GM11168 (cell line): ENCODE measurements around the gene HS6ST1.

Source experiments
- in situ Hi-C: fragments of 300-500 bp; cut with MboI; formaldehyde crosslinking; loops from one replicate; pipeline ENCODE4 v1.12.0; 2022; ENCODE audit warnings: low sequenced_read_pairs; ENCODE audit not compliant: unreplicated experiment

The HS6ST1 gene

DNA sequence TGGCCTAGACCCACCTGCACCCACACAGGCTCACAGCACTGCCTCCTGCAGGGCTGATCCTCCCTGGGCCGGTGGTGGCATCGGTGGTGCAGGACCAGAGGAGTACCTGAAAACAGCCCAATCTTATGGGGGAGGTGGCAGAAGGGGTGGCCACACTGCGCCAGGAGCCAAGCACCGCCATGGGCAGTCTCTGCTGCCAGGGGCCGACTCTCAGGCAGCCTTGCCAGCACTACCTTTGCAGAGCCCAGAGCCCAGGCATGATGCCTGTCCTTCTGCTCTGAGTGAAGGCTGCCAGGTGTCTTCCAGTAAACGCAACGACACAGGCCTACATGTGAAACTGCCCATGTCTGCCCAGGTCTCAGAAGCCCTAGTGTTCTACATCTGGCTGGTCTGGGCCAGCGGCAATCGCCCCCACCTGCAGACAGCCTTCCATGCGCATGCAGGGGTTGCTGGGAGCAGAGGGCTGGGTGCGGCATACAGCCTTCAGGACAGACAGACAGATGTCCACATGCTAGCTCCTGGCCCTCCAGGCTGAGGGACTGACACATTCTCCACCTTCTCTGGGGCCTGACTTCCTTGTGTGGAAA, 6.8 kb downstream of the HS6ST1 start:
- in situ Hi-C loops = no loop called here

DNA sequence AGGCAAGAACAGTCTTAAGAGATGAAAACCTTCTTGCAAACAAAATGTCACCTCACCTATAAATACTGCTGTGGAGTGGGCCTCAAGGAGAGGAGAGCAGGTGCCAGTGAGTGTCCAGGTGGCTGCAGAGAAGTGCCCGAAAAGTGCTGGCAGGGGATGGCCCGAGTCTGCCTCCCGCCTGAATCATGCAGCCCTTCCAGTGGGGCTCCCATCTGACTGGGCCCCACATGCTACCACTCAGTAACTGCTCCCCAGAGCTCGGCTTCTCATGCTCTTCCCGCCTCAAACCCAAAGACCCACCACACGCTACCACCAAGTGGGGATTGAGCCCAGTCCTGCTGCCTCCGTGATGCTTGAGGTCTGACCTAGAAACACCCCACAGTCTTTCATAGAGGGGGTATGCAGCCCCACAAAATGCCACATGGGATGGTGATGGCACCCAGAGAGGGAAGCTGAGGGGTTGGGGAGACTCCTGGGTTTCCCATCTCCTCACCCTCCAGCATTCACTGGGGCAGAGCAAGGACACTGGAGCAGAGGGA, 7.4 kb downstream of the HS6ST1 start:
- in situ Hi-C loops = no loop called here

DNA sequence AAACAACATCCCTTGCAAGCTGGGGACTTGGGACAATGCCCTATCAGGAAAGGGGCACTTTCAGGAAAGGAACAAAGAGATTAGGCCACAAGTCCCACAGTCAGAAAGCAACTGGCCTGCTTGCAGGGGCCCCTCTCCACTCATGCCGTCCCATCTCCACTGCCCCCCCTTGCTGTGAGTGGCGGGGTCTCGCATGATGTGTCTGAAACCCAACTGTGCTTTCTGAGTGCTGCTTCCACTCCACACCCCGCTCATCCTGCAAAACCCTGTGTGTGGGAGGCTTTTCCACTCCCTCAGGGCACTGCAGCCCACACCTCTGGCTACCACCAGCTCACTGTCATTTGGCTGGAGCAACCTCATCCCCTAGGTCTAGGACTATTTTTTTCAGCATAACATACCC, 7.9 kb downstream of the HS6ST1 start:
- in situ Hi-C loops = no loop called here

DNA sequence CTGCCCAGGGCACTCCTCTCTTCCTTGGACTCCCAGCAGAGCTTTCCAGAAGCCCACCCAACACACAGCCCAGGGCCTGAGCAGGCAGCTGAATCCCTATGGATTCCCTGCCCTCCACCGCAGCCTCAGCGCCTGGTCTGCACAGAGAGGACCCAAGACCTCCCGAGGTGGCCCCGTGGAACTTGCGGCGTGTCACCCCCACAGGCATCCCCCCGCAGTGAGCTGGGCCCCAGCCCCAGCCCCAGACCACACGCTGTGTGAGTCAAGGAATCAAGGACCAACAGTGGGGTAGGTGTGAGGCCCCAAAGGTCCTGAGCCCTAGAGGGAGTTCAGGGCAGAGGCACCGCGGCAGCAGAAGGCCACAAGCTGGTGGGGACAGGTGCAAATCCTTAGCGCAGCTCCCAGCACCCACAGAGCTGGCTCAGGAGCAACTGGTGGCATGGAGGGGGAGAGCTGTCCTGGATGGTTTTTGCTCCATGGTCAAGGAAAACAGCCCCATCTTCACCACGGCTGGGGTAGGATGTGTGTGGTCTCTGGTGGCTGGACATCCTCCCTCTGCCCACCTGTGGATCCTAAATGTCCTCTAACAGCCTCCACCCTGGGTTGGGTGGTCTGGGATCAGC, 8.5 kb downstream of the HS6ST1 start:
- in situ Hi-C loops = no loop called here

DNA sequence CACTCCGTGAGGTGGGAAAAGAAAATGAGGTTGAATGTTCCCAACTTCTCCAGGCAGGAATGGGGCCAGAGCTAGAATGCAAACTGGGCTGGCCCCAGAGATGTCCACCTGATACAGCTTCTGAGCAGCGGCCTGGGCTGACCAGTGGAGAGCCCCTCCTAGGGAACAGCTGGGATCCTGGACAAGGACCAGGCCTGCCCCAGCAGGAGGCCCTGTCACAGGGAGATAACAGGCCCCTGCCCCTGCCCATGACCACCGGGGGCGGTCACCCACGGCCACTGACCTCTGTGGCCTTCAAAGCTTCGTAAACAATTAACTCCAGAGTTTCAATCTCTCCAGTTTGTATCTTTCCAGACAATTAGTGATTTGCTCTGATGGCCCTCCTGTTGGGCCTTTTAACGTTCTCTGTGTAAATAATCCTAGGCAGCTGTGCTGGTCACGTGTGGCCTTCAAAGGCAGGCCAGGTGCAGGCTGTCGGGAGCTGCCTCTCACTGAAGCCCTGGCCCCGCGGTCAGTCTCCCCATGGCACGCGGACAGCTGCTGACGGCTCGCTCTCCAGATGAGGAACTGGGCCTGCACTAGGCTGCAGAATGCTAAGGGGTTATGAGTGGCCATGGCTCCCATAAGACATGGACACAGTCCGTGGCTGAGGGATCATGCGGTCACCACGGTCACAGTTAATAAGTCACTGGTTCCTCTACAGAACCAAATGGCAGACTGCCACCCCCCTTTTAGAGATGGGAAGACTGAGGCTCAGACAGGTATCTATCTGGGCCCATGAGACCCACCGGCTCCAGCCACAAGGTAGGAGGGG, 9.2 kb downstream of the HS6ST1 start:
- in situ Hi-C loops = no loop called here

DNA sequence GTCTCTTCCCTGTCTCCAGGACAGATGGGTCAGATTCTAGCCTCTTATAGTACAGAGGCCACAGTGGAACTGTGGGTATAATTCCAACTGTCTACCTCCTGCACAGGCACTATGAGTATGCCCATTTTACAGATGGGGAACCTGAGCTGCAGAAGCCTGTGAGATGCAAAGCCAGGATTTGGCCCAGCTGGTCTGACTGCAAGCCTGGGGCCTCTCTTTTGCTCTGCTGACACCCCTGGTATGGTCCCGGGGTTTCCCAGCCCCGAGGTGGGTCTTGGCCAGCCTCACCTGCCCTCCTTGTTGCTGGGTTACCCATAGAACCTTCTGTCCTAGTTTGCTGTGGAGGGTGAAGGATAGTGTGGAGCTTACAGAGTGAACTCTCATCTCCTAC, 9.8 kb downstream of the HS6ST1 start:
- in situ Hi-C loops = no loop called here

DNA sequence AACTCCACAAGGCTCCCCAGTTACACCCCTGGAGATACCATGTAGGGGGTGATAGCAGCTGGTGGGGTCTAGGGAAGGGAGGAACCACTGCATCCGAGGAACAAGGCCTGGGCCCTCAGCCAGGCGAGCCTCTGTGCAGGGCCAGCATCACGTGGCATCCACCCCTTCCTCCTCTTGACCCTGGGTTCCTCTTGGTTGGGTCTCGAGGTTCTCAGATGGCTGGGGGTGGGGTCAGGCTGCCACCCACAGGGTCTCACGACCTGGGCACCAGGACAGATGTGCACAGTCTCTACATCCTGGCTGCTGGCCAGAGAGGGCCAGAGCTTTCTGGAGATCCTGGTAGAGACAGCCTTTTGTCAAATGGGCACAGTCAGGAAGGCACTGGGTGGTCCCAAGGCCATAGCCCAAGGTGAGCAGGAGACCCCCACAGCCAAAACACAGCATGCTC, 10.4 kb downstream of the HS6ST1 start:
- in situ Hi-C loops = no loop called here

DNA sequence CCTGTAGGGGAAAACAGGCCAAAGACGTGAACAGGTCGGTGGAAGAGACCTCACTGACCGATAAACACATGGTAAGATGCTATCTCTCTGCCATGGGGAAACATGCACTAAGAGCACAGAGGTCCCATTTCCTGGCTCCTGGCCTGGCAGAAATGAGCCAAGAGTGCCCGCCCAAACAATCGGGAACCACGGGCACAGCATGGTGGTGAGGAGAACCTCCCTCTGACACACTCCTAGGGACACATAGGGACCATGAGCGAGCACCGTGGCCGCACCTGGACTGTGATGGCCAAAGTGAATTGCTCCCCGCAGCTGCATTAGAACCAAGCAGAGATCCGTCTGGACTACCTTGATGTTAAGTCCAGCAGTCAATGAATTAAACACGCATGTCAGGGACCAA, 11.1 kb downstream of the HS6ST1 start:
- in situ Hi-C loops = no loop called here

DNA sequence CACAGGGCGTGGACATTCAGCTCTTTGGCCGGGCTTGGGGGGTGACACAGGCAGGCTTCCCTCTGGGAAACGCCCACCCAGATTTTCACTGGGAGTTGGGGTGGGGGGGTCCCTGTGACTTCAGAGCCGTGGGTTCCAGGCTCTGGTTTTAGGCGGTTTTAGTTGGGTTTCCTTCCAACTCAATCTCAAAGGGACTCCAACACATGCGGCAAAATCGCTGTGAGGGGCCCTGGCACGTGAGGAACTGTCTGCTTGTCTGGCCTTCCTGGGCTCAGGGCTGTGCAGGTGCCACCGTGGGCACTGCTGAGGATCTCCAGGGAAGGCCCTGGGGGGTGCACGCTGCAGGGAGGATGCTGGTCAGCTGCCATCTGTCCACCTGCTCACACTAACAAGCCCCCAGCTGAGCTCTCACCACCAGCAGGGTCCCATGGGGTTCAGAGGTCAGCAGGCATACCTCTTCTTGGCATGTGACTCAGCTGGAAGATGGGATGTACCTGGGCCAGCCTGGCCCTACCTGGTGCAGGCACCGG, 11.7 kb downstream of the HS6ST1 start:
- in situ Hi-C loops = no loop called here

DNA sequence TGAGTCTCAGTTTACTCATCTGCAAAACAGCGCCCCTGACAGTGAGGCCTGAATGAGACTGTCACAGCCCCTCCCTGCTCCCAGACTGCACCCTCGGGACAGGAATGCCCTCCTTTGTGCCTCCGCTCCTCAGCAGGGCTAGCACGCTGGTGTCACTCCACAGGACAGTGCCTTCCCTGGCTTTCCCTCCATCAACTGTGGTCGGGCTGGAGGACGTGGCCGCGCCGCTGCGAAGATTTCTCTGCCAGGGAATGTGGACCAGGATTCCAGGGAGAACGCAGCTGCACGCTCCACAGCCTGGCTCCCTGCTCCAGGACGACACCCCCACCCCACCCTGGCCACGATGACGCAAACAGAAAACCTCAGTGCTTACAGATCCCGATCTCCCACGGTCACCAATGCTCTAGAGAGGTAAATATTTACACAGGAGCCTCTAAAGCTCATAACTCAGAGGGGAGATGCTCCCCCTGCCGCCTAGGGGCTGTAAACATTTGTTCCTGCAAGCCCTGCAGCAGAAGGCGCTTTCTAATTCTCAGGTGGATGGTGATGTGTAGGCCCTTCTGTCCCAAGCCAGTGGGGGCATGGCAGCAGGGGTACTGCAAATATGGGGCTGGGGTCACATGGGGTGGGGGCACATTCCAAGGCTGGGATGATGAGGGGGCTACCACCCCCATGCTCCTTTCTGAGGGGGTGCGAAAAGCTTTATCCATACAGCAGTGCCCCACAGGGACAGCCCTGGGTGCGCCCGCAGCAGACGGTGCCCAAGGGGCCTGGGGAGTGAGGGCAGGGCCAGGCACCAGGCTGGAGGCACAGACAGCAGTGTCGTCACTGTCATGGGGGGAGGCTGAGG, 12.4 kb downstream of the HS6ST1 start:
- in situ Hi-C loops = no loop called here

DNA sequence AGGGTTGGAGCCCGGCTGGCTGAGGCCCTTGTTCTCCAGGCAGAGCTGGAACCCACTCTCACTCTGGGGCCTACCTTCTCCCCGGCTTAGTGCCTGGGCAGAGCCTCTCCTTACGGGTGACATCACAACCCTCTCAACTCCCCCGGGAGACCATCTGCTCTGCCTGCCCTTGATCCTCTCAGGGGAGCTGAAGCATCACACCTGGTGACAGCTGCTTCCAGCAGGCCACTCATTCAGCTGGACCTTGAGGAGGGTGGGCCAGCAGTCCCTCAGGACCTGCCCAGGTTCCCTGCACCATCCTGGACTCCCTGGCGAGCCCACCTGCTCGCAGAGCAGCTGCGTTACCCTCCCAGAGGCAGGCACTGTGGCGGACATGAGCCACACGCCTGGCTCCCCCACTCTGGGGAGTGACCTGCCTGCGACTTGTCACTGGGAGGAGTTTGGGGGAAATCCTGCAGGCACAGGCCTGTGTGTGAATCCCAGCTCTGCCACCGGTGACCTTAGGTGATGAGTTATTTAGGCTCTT, 13.1 kb downstream of the HS6ST1 start:
- in situ Hi-C loops = no loop called here

DNA sequence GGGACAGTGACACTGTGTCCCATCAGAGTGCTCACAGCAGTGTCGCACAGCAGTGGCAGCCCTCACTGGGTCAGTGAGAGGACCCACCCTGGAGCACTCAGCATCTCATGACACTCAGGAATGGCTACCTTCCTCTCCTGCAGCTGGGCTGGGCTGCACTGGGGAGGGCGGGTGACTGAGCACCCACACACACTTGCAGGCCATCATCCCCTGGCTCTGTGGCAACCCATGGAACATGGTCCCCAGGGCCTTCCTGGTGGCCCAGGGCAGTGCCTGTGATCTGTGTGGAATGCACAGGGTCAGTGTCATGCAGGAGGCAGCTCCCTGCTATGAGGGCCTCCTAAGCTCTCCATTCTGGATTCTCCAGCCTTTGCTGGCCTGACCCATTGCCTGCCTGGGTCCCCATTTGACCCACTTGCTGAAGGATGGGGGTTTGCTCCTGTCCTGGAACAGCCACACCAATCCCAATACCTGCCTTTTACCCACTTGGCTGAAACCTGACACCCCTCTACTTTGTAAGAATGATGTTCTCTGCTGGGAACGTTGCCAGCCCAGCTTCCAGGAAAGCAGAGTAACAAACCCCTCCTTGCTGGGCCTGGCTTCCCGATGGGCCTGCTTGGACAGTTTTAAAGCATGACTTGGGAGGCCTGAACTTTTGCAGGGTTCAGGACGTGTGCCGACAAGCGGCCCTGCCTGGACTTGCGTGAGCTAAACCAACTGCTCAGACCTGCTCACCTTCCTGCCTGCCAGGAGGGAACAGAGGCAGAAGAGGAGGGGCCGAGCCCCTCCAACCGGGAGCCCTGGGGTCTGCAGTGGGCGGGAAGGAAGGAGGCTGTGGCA, 13.7 kb downstream of the HS6ST1 start:
- in situ Hi-C loops = no loop called here

DNA sequence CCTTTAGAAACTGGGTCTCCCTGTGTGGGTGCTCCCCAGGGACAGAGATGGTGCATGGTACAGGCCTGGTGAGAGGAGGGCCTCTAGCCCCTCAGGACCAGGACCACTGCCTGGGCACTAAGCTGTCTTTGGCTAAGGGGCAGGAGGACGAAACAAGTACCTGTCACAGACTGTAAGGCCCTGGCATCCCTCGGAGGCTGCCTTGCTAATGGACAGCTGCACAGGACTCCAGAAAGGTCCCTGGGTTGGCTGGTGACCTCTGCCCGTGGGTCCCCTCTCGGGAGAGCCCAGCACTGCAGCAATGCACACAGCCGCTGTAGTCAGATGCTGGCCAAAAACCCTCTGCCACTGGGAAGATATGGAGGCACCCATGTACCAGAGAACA, 14.3 kb downstream of the HS6ST1 start:
- in situ Hi-C loops = no loop called here

DNA sequence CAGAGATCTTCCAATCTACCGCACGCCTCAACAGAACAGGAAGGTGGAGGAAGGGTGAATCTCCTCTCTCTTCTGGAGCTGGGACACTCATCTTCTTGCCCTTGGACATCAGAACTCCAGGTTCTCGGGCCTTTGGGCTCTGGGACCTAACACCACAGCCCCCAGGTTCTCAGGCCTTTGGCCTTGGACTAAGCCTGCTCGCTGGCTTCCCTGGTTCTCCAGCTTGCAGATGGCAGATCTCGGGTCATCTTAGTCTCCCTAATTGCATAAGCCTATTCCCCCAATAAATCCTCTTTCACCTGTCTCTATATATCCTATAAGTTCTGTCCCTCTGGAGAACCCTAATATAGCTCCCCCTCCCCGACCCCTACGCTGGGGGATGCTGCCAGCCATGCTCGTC, 14.8 kb downstream of the HS6ST1 start:
- in situ Hi-C loops = no loop called here

DNA sequence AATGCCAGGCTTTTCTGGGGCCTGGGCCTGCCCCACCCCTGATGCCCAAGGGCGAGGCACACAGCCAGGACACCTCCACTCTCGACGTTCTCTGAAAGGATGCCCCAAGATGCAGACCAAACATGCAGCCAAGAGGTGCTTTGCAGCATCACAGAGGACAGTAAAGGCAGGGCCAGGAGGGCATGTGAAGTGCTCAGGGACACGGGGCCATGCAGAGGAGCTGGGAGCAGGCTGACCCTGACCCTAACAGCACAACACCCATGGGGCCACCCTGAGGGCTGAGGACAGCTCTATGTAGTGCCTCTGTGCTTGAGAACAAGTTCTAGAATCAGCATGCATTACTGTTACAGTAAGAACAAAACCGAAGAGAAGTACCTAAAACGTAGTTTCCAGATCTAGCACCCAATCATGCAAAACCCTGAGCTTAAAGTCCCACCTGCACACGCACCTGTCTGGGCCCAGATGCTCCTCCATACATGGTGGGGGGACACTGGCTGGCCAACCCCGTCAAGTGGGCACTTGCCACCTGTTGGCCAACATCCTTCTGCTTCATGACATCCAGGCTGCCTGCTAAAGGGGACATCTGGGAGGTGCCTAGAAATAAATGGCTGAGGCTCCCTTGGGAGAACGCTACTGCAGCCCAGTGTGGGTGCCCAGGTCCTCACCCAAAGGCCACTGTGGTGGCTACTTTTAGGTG, 15.4 kb downstream of the HS6ST1 start:
- in situ Hi-C loops = no loop called here

DNA sequence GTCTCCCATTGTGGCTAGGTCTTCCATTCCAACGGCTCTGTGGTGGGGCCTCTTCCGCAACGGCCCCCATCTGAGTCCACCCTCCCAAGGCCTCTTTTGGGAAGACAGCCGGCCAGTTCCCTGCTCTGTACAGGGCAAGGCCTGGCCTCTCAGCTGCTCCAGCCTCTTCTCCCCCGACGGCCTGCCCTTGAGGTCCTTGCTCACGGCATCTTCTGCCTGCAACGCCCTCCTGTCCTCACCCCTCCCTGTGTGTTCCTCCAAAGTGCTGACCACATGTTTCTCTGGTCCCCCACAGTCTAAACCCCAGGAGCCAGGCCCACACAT, 16.0 kb downstream of the HS6ST1 start:
- in situ Hi-C loops = no loop called here

DNA sequence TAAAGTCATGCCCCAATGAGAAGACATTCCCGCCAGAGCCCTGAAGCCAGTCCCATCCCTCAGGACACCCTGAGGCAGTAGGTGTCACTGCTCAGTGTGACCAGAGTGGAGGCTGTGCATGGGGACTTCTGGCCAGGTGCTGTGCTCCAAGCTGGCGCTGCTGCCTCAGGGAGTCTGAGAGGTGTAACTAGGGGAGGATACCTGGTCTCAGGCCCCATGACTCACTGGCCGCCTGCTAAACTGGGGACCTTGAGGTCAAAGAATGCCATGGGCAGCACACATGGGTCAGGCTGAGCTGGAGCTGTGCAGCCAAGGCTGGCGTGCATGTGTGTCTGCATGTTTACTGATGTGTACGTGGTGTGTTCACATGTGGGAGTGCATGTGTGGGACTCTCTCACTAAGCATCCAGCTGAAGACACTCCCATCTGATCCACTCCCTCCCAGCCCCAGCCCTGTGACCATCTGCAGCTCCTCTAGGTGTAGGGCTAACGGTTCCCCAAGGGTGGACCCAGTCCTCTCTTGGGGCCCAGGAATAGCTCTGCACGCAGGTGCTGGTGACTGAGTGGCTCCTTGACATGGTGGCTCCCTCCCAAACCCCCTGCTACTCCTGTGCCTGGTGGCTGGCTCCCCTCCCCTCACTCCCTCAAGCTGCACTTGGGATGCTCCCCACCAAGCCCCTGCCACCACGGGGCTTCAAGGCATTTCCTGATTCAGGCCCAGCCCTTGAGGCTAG, 16.5 kb downstream of the HS6ST1 start:
- in situ Hi-C loops = no loop called here

DNA sequence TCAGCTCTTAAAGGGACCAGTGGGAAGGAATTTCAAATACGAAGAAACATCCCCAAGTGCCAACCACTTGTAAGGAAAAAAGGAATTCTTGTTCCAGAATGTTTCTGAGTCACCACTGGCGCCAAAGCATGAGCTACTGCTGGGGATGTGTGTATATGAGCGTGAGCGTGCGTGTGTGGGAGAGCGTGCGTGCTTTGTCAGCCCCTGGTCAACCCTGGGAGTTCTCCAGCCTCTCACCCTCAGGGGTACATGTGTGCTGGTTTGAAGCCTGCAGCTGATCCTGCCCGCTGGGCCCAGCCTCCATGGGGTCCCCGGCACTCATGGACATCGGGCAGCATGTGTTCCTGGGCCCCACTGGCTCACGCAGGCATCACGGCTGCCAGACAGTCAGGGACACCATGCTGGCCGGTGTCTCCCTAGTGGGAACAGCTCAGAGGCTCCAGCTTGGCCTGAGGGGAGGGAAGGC, 17.1 kb downstream of the HS6ST1 start:
- in situ Hi-C loops = no loop called here
